ENCODE data around the gene ASS1.
A peak's percentile ranks its signal among the peaks of the same experiment; 100 is the strongest.
"Not testable (repeated sequence)": the region's sequence is repeated elsewhere in the genome, so short reads cannot be mapped to it uniquely, and the experiment has no call there.

The ASS1 gene

GRCh38 chr9:130444565-130445221 lies at the start of gene ASS1:
Gene ASS1 (plus strand): TSS chr9:130444961. CDS start chr9:130452229, 7,268 bp downstream.
- peak; percentile 22 for DNase-seq

GRCh38 chr9:130395810-130396435 lies 48.8 kb upstream of the ASS1 start:
- DNase-seq, result no peak

- DNase-seq, result no peak
These were observed 48.2 kb upstream of the ASS1 start for GRCh38 chr9:130396581-130396980.

- DNase-seq, result no peak
These were observed 46.1 kb upstream of the ASS1 start for GRCh38 chr9:130398487-130399240.

GRCh38 chr9:130399768-130400167 lies 45.0 kb upstream of the ASS1 start:
- DNase-seq, result no peak

- DNase-seq, result no peak
These were observed 43.9 kb upstream of the ASS1 start for GRCh38 chr9:130400870-130401269.

GRCh38 chr9:130401742-130402141 lies 43.0 kb upstream of the ASS1 start:
- DNase-seq, result not testable (repeated sequence)

- DNase-seq, result no peak
These were observed 42.5 kb upstream of the ASS1 start for GRCh38 chr9:130402243-130402642.

- DNase-seq, result no peak
These were observed 41.9 kb upstream of the ASS1 start for GRCh38 chr9:130402645-130403440.

GRCh38 chr9:130405657-130406257 lies 39.0 kb upstream of the ASS1 start:
- DNase-seq, result no peak

- no peak for DNase-seq
These were observed 38.4 kb upstream of the ASS1 start for GRCh38 chr9:130406278-130406895.

GRCh38 chr9:130407916-130408663 lies 36.7 kb upstream of the ASS1 start:
- no peak for DNase-seq

GRCh38 chr9:130408669-130409068 lies 36.1 kb upstream of the ASS1 start:
- no peak for DNase-seq

- no peak for DNase-seq
These were observed 35.5 kb upstream of the ASS1 start for GRCh38 chr9:130409246-130409645.

- DNase-seq, result no peak
These were observed 34.3 kb upstream of the ASS1 start for GRCh38 chr9:130410443-130410842.

GRCh38 chr9:130411566-130411915 lies 33.2 kb upstream of the ASS1 start:
- DNase-seq, result no peak

GRCh38 chr9:130414081-130414731 lies 30.6 kb upstream of the ASS1 start:
- no peak for DNase-seq

- DNase-seq, result no peak
These were observed 29.6 kb upstream of the ASS1 start for GRCh38 chr9:130414910-130415746.

- DNase-seq, result no peak
These were observed 27.2 kb upstream of the ASS1 start for GRCh38 chr9:130417602-130418001.

- no peak for DNase-seq
These were observed 26.0 kb upstream of the ASS1 start for GRCh38 chr9:130418776-130419175.
